Measurements from ENCODE around the gene ITPRID2.

Gene ITPRID2

GRCh38 chr2:181962142-181962541 lies 70.6 kb downstream of the ITPRID2 start:
- DNase-seq = no peak

- no peak for DNase-seq
These were observed 78.7 kb downstream of the ITPRID2 start for GRCh38 chr2:181970160-181970794.

GRCh38 chr2:181971032-181971431 lies 79.5 kb downstream of the ITPRID2 start:
- DNase-seq = no peak

GRCh38 chr2:181972431-181973170 lies 81.1 kb downstream of the ITPRID2 start:
- DNase-seq = no peak

- no peak for DNase-seq
These were observed 81.7 kb downstream of the ITPRID2 start for GRCh38 chr2:181973171-181973783.

GRCh38 chr2:181977661-181978350 lies 86.3 kb downstream of the ITPRID2 start:
- DNase-seq = no peak

- DNase-seq = no peak
These were observed 87.0 kb downstream of the ITPRID2 start for GRCh38 chr2:181978351-181979150.
